Measurements from ENCODE around the gene KCTD2. TPM values are rescaled to one million over a fixed set of nuclear protein-coding genes. Genes with fewer than 3 reads are reported as not detected.

The KCTD2 gene
- total and polyA plus RNA-seq, 2 of the 13 experiments (the other 11 are each of a cell fraction or from before 2014, with no cell fraction given), result 28.3 to 32.6 TPM

DNA sequence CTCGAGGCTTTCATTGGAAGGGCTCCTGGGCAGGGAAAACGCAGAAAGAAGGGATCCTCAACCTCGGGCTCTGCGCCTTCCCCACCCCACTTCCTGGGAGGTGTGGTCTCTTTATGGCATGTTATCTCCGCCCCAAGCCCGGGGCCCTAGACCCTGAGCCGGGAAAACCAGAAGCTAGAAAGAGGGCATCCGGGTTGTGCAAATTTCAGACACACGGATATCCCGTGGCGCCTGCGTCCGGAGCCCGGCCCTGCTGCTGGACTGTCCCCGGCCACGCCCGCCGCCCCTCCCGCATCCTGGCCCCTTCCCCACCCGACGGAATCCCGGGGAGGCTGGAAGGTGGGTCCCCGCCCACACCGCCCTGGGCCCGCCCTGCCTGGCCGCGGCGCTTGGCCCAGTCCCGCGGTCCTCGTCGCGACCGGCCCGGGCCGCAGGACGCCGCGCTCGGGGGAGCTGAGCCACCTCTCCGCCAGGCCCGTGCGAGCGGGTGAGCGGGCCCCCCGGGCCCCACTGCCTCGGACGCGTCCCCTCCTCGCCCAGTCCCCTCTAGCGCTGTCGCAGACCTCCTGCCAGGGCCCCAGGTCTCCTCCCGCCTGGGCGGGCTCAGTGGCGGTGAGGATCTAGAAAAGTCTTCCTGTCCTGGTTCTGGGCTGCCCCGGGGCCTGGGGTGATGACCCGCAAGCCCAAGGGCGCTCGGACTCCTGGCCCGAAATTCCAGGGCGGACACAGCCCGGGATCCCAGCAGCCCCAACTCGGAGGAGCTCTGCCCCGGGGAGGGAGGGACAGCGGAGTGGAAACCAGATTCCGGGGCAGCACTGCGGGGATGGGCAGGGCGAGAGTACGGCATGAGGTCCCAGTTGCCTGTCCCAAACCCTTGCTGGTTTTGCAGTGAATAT lies 40.8 kb downstream of the KCTD2 start, which contains the start of gene SLC16A5:
Gene SLC16A5, plus strand, starts transcription at position 397 of the 896 bp plus-strand sequence. CDS start 5,683 bp downstream, outside the sequence.
- intact Hi-C loops (cut with micrococcal nuclease; ENCODE audit: unreplicated experiment), result loop anchor here (2.0 to 5.0 kb wide), 2 partner anchors 41 to 53 kb away; partner anchors contain the start of genes ATP5PD and KCTD2
- TF ChIP-seq ZNF274 (CRISPR knock-in tag; IDR thresholded peaks at IDR 0.05) (no peak), ONECUT2 (CRISPR knock-in tag; IDR thresholded peaks at IDR 0.05) (no peak), KLF13 (CRISPR knock-in tag; IDR thresholded peaks at IDR 0.05) (no peak), NCOA2 (CRISPR knock-in tag; IDR thresholded peaks at IDR 0.05) (0 out of 2 replicates have a peak, but pooled peaks have one; percentile 23), ZNF761 (CRISPR knock-in tag; conservative IDR thresholded peaks at IDR 0.05) (peak; percentile 49; the same call in 1 of the 2 replicates), ETV6 (CRISPR knock-in tag; conservative IDR thresholded peaks at IDR 0.05) (no peak), ZBTB3 (CRISPR knock-in tag; IDR thresholded peaks at IDR 0.05; ENCODE audit: borderline replicate concordance, low read depth) (no peak), GABPB1 (CRISPR knock-in tag; IDR thresholded peaks at IDR 0.05) (peak; percentile 76), ATAD3A (CRISPR knock-in tag; IDR thresholded peaks at IDR 0.05) (no peak), ZSCAN20 (CRISPR knock-in tag; IDR thresholded peaks at IDR 0.05; ENCODE audit: borderline replicate concordance) (no peak), KLF11 (CRISPR knock-in tag; IDR thresholded peaks at IDR 0.05) (no peak), RFXAP (CRISPR knock-in tag; IDR thresholded peaks at IDR 0.05; ENCODE audit: borderline replicate concordance) (0 out of 2 replicates have a peak, but pooled peaks have one; percentile 28), RXRB (CRISPR knock-in tag; IDR thresholded peaks at IDR 0.05; ENCODE audit: borderline replicate concordance) (peak; percentile 77), GATAD2A (CRISPR knock-in tag; IDR thresholded peaks at IDR 0.05) (peak; percentile 70; the same call in 1 of the 2 replicates), SIN3A (IDR thresholded peaks at IDR 0.05; ENCODE audit: borderline replicate concordance, low read depth, low read length) (no peak)
- TF ChIP-seq, protein P1, sequence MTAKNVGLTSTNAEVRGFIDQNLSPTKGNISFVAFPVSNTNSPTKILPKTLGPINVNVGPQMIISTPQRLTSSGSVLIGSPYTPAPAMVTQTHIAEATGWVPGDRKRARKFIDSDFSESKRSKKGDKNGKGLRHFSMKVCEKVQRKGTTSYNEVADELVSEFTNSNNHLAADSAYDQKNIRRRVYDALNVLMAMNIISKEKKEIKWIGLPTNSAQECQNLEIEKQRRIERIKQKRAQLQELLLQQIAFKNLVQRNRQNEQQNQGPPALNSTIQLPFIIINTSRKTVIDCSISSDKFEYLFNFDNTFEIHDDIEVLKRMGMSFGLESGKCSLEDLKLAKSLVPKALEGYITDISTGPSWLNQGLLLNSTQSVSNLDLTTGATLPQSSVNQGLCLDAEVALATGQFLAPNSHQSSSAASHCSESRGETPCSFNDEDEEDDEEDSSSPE (CRISPR knock-in tag; IDR thresholded peaks at IDR 0.05), result peak; percentile 17; the same call in 1 of the 2 replicates
- TF ChIP-seq, protein P2, sequence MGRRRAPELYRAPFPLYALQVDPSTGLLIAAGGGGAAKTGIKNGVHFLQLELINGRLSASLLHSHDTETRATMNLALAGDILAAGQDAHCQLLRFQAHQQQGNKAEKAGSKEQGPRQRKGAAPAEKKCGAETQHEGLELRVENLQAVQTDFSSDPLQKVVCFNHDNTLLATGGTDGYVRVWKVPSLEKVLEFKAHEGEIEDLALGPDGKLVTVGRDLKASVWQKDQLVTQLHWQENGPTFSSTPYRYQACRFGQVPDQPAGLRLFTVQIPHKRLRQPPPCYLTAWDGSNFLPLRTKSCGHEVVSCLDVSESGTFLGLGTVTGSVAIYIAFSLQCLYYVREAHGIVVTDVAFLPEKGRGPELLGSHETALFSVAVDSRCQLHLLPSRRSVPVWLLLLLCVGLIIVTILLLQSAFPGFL (CRISPR knock-in tag; IDR thresholded peaks at IDR 0.05), result no peak
- TF ChIP-seq, protein P3, sequence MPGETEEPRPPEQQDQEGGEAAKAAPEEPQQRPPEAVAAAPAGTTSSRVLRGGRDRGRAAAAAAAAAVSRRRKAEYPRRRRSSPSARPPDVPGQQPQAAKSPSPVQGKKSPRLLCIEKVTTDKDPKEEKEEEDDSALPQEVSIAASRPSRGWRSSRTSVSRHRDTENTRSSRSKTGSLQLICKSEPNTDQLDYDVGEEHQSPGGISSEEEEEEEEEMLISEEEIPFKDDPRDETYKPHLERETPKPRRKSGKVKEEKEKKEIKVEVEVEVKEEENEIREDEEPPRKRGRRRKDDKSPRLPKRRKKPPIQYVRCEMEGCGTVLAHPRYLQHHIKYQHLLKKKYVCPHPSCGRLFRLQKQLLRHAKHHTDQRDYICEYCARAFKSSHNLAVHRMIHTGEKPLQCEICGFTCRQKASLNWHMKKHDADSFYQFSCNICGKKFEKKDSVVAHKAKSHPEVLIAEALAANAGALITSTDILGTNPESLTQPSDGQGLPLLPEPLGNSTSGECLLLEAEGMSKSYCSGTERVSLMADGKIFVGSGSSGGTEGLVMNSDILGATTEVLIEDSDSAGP (CRISPR knock-in tag; IDR thresholded peaks at IDR 0.05; ENCODE audit: borderline replicate concordance), result peak; percentile 7; the same call in 1 of the 2 replicates
- TF ChIP-seq, protein P4, sequence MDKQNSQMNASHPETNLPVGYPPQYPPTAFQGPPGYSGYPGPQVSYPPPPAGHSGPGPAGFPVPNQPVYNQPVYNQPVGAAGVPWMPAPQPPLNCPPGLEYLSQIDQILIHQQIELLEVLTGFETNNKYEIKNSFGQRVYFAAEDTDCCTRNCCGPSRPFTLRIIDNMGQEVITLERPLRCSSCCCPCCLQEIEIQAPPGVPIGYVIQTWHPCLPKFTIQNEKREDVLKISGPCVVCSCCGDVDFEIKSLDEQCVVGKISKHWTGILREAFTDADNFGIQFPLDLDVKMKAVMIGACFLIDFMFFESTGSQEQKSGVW (CRISPR knock-in tag; IDR thresholded peaks at IDR 0.05; ENCODE audit: borderline replicate concordance), result no peak

More for the DNA sequence above, 40.8 kb downstream of the KCTD2 start, which contains the start of gene SLC16A5:
- Histone ChIP-seq H3K9me3 (ENCODE audit: low read length) (no peaks in the 10 kb centered on the region), H3K4me1 (ENCODE audit: insufficient read depth, low read length) (peaks cover 97% of the 10 kb centered on the region), H4K20me1 (ENCODE audit: insufficient read depth, low read length) (no peaks in the 10 kb centered on the region; the same call in 1 of the 2 replicates), H3K36me3 (replicated peaks in 1 of 2; ENCODE audit: control insufficient read depth in 1 of 2, insufficient read depth in 2 of 2, low read length in 2 of 2) (no peaks in the 10 kb centered on the region), H2AFZ (ENCODE audit: low read length) (no peak within 1 kb of the TSS), H3K79me2 (ENCODE audit: insufficient read depth, low read length) (no peaks in the 10 kb centered on the region), H3K4me2 (ENCODE audit: low read depth, low read length) (peak within 1 kb of the TSS; percentile 90), H3K27ac (ENCODE audit: extremely low read length, insufficient read depth, low read length) (peak within 1 kb of the TSS; percentile 63), H3K27me3 (ENCODE audit: control insufficient read depth in 1 of 2, insufficient read depth in 2 of 2, low read length in 2 of 2) (0 out of 5 replicates have a peak, but pooled peaks cover 0 to 11% of the 10 kb centered on the region in 2 experiments), H3K4me3 (replicated peaks in 1 of 3; ENCODE audit: insufficient read depth in 1 of 3, low read depth in 2 of 3, low read length in 3 of 3) (peak within 1 kb of the TSS; percentile 57 to 76 (median 68)), H3K9ac (ENCODE audit: insufficient read depth, low read depth, low read length) (peak within 1 kb of the TSS; percentile 75)
- WGBS (ENCODE audit: low lambda C conversion rate), result 34% methylated on average over 48 of the region's 69 CpGs
- in situ Hi-C loops (cut with HindIII; ENCODE audit: extremely low pct_ligation_motif_present, low pct_unique_long_range_greater_than_20kb), result no loop called here
- BruUV-seq (replicated peaks), result no TSS peak
- POLR2A ChIA-PET, result interaction anchor here (0.6 to 3.8 kb wide), 19 partner anchors 8 to 221 kb away, joined by 3 to 20 read pairs (median 7); partner anchors contain the start of genes ARMC7, MRPL58, NT5C and SLC25A19
- FAIRE-seq, result peak; percentile 66
- CTCF ChIA-PET (ENCODE audit: low intra/inter-chr PET ratio, low total read pairs), result interaction anchor here (2.2 kb wide), 1 partner anchor 18 kb away, joined by 7 read pairs; no protein-coding TSS in a partner anchor
- ATAC-seq, result peak; percentile 63
- peak; percentile 91 for DNase-seq (ENCODE audit: low spot score)

All from HepG2 (cell line).